Measurements from ENCODE around the gene RGS3. TPM values are rescaled to one million over a fixed set of nuclear protein-coding genes. Genes with fewer than 3 reads are reported as not detected.
A peak's percentile ranks its signal among the peaks of the same experiment; 100 is the strongest.

The RGS3 gene
- total and polyA plus RNA-seq, 12 donors: 65.4 to 201 (median 132) TPM

GRCh38 chr9:113578882-113579282 is 115.4 kb downstream of the RGS3 start:
- DNase-seq (no peak), ATAC-seq (peak in 3 of 8 donors; percentile 3 to 20 (median 14))
- WGBS, 2 donors: 49 to 52% methylated on average over 5 of the region's 5 CpGs
- no peak for TF ChIP-seq CTCF (IDR thresholded peaks at IDR 0.05)
- H3K9me3 ChIP-seq: no peaks in the 10 kb centered on the region
- H3K27ac ChIP-seq: peak overlapping the region; percentile 16 to 93 (median 88)
- no peaks in the 10 kb centered on the region for H3K27me3 ChIP-seq
- H3K4me1 ChIP-seq: peaks cover 58 to 100% (median 85%) of the 10 kb centered on the region in 9 donors
- intact Hi-C loops (cut with DNase I): loop anchor here in 2 of 10 donors (5.0 to 10.0 kb wide), 2 partner anchors 37 to 74 kb away; no protein-coding TSS in a partner anchor
- peaks cover 0 to 19% (median 5%) of the 10 kb centered on the region in 9 donors for H3K36me3 ChIP-seq
- peak overlapping the region in 1 of 10 donors; percentile 44 for H3K4me3 ChIP-seq

- intact Hi-C loops (cut with DNase I): loop anchor here in 7 of 10 donors (5.0 to 10.0 kb wide), 7 partner anchors 37 to 305 kb away; partner anchors contain the start of genes CDC26 (in 4 of the 7) and PRPF4 (in 4 of the 7)
- H3K9me3 ChIP-seq: no peaks in the 10 kb centered on the region
- peaks cover 58 to 100% (median 80%) of the 10 kb centered on the region in 9 donors for H3K4me1 ChIP-seq
- peaks cover 0 to 24% (median 11%) of the 10 kb centered on the region in 9 donors for H3K36me3 ChIP-seq
- ATAC-seq (peak; percentile 9 to 41 (median 27)), DNase-seq (no peak)
- no peaks in the 10 kb centered on the region for H3K27me3 ChIP-seq
- peak overlapping the region; percentile 16 to 93 (median 88) for H3K27ac ChIP-seq
- 44 to 47% methylated on average over 5 of the region's 5 CpGs for WGBS, 2 donors
- no peak for TF ChIP-seq CTCF (IDR thresholded peaks at IDR 0.05)
- peak overlapping the region in 1 of 10 donors; percentile 44 for H3K4me3 ChIP-seq
Measured at GRCh38 chr9:113579283-113580040, 115.9 kb downstream of the RGS3 start.

- peak; percentile 22 to 73 (median 56) for ATAC-seq
- Histone ChIP-seq H3K36me3 (peaks cover 0 to 33% (median 19%) of the 10 kb centered on the region in 9 donors), H3K4me1 (peaks cover 55 to 100% (median 73%) of the 10 kb centered on the region in 9 donors), H3K27ac (peak overlapping the region; percentile 16 to 93 (median 88)), H3K4me3 (peak overlapping the region in 1 of 10 donors; percentile 44), H3K9me3 (no peaks in the 10 kb centered on the region), H3K27me3 (no peaks in the 10 kb centered on the region)
- peak; percentile 72 to 78 for DNase-seq
- peak in 1 of 9 donors; percentile 3 for TF ChIP-seq CTCF (IDR thresholded peaks at IDR 0.05)
- WGBS, 2 donors: 38 to 40% methylated on average over 12 of the region's 12 CpGs
- intact Hi-C loops (cut with DNase I): loop anchor here in 6 of 10 donors (5.0 to 10.0 kb wide), 5 partner anchors 55 to 305 kb away; partner anchors contain the start of genes CDC26 (in 4 of the 6) and PRPF4 (in 4 of the 6)
Measured at GRCh38 chr9:113580041-113580953, 116.8 kb downstream of the RGS3 start.
